ENCODE results near the gene CHSY3. TPM values are rescaled to one million over a fixed set of nuclear protein-coding genes. Genes with fewer than 3 reads are reported as not detected.
A peak's percentile ranks its signal among the peaks of the same experiment; 100 is the strongest.

CHSY3 gene
- total RNA-seq, 8 experiments from 2014 or later, result 0.42 to 6.8 (median 1.8) TPM

DNA sequence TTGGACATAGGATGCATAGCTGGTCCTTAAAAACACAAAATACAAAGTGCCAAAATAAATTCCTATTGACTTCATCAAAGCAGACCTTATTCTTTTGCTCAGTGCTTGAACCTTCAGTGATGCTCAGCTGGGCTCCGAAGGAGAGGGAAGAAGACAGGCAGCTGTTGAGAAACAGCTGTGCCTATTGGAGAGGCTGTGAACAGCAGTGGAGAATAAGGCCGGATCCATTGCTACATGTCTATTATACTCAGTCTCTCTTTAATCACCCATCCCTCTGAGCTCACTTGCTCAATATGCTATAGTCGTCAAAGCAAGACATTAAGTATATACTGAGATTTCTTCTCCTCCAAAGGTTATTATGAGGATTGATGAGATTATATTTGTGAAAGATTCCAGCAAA, 174.4 kb downstream of the CHSY3 start:
- in situ Hi-C loops (cut with MboI; ENCODE audit: low pct_unique_long_range_greater_than_20kb in 2 of 9, low sequenced_read_pairs in 9 of 9, unreplicated experiment in 9 of 9), result no loop called here
- H3K4me3 ChIP-seq, result no peak overlapping the region
- 58 to 100% (median 95%) methylated on average over 1 to 3 of the region's 3 CpGs; no CpG with 5 or more reads in 5 of the 10 experiments for WGBS, 10 experiments
- no peaks in the 10 kb centered on the region for H3K4me1 ChIP-seq (replicated peaks in 1 of 2)
- ATAC-seq (replicated peaks in 6 of 8), result no peak
- H3K27ac ChIP-seq, result no peak overlapping the region

DNA sequence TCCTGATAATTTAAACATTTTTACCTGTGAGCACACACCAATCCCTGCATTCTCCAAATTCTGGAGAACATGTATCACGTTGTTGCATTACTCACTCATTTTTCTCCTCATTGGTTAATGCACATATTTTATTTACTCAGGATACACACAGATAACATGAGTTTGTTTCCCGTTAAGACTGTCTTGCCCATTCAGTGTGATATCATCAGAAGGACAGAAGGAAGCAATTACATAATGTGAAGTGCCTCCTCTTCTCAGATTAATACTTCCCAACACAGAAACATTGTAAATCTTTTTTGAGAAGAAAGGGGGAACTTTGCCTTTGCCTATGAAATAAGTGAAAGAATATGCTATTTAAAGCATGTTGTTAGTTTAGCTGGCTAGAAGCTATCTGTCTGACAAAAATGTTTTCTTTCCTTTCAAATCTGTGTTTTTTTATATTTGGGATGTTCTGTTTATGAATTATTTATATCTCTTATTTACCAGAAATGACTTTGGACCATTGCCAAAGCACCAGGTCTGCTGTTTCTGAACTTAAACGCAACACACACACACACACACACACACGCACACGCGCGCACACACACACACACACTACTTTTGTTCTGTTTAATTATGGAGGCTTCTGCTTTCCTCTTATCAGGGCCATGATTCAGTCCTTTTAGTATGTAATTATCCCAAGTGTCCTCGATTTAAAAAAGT, 186.5 kb downstream of the CHSY3 start:
- WGBS, 10 experiments, result 18 to 87% (median 70%) methylated on average over 2 to 8 of the region's 8 CpGs; no CpG with 5 or more reads in 1 of the 10 experiments

DNA sequence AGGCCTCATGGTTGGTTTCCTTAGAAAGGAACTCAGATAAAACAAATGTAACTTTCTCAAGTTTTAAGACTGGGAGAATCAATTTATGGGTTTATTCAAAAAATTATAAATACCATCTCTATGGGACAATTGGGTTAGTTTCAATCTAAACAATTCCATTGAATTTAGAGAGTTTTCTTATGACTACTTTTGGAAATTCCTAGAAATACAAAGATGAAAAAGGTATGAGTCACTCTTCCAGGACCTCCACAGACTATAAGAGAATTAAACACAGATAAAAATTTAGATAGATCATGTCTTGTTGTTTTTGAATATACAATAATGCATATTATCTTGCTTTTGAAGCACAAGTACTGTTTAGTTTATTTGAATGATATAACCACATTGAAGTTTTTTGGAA, 188.7 kb downstream of the CHSY3 start:
- in situ Hi-C loops (cut with MboI; ENCODE audit: low pct_unique_long_range_greater_than_20kb in 2 of 9, low sequenced_read_pairs in 9 of 9, unreplicated experiment in 9 of 9), result no loop called here

More for the DNA sequence above, 186.5 kb downstream of the CHSY3 start:
- Histone ChIP-seq H3K4me1 (replicated peaks in 1 of 2) (no peaks in the 10 kb centered on the region), H3K27ac (no peak overlapping the region), H3K4me3 (no peak overlapping the region)
- peak in 3 of 8 experiments; percentile 87 to 99 (median 99) for ATAC-seq (replicated peaks in 6 of 8)
- in situ Hi-C loops (cut with MboI; ENCODE audit: low pct_unique_long_range_greater_than_20kb in 2 of 9, low sequenced_read_pairs in 9 of 9, unreplicated experiment in 9 of 9), result no loop called here

DNA sequence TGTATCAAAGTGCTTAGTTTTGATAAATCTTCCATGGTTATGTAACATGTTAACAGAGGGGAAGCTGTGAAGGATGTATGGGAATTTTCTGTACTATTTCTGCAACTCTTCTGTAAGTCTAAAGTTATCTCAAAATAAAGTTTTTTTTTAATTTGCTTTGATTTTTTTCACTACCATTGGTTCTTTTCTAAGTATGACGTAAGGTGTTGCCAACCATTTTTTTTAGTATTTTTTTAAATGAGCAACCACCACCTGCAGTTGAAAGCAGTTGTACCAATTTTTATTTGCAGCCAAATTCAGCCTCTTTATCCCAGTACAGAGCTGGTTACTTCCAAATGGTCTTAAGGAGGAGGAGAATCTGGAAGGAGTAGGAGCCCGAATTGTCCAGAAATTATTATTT, 192.2 kb downstream of the CHSY3 start:
- H3K4me3 ChIP-seq, result no peak overlapping the region
- no peak overlapping the region for H3K27ac ChIP-seq

More for the DNA sequence above, 188.7 kb downstream of the CHSY3 start:
- Histone ChIP-seq H3K4me3 (no peak overlapping the region), H3K4me1 (replicated peaks in 1 of 2) (no peaks in the 10 kb centered on the region), H3K27ac (no peak overlapping the region)
- ATAC-seq (replicated peaks in 6 of 8), result no peak

DNA sequence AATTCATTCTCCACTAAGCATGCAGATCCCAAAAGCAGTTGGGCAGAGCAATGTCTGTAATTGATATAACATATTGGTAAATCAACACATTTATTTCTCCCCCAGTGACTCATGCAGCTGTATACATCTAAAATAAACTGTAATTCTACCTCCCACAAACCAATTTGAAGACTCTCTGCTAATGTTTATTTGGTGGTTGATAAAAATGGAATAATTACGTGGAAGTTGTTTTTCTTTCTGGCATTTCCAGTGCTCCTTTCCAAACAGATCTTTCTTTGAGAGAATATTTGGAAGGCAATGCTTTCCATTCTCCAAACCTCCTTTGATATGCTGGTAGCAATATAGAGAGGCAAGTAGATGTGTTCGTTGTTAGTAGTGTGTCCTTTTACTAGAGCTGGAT, 194.7 kb downstream of the CHSY3 start:
- peak in 1 of 8 experiments; percentile 47 for ATAC-seq (replicated peaks in 6 of 8)
- in situ Hi-C loops (cut with MboI; ENCODE audit: low pct_unique_long_range_greater_than_20kb in 2 of 9, low sequenced_read_pairs in 9 of 9, unreplicated experiment in 9 of 9), result no loop called here
- no peaks in the 10 kb centered on the region for H3K4me1 ChIP-seq (replicated peaks in 1 of 2)
- WGBS, 10 experiments, result 44 to 100% (median 83%) methylated on average over 1 to 2 of the region's 2 CpGs; no CpG with 5 or more reads in 3 of the 10 experiments
- no peak overlapping the region for H3K27ac ChIP-seq
- no peak overlapping the region for H3K4me3 ChIP-seq

More for the DNA sequence above, 192.2 kb downstream of the CHSY3 start:
- no peaks in the 10 kb centered on the region for H3K4me1 ChIP-seq (replicated peaks in 1 of 2)
- in situ Hi-C loops (cut with MboI; ENCODE audit: low pct_unique_long_range_greater_than_20kb in 2 of 9, low sequenced_read_pairs in 9 of 9, unreplicated experiment in 9 of 9), result no loop called here
- ATAC-seq (replicated peaks in 6 of 8), result no peak
- 50 to 100% (median 67%) methylated on average over 1 to 2 of the region's 2 CpGs; no CpG with 5 or more reads in 1 of the 10 experiments for WGBS, 10 experiments

DNA sequence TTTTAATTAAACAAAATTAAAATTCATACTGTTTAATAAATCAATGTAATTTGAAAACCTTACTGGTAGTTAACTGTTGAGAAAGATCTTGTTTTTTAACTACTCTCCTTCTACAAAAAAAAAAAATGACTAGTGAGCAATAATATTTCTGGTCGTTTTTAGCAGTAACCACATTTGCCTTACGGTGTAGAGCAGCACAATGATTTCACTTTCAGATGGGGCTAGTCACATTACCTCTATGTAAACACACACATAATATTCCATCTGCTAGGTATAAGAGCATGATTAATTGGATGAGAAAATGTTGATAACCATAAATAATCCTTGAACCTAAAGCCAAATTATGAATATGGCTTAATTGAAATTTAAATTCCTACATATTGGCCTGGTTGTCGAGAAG, 198.1 kb downstream of the CHSY3 start:
- 38 to 100% (median 77%) methylated on average over 1 to 3 of the region's 3 CpGs for WGBS, 10 experiments
- in situ Hi-C loops (cut with MboI; ENCODE audit: low pct_unique_long_range_greater_than_20kb in 2 of 9, low sequenced_read_pairs in 9 of 9, unreplicated experiment in 9 of 9), result loop anchor here in 2 of 9 experiments (25.0 kb wide), 1 partner anchor 1010 kb away; no protein-coding TSS in a partner anchor
- ATAC-seq (replicated peaks in 6 of 8), result no peak
- H3K27ac ChIP-seq, result no peak overlapping the region
- peaks cover 0 to 4% of the 10 kb centered on the region in 2 donors for H3K4me1 ChIP-seq (replicated peaks in 1 of 2)
- no peak overlapping the region for H3K4me3 ChIP-seq

DNA sequence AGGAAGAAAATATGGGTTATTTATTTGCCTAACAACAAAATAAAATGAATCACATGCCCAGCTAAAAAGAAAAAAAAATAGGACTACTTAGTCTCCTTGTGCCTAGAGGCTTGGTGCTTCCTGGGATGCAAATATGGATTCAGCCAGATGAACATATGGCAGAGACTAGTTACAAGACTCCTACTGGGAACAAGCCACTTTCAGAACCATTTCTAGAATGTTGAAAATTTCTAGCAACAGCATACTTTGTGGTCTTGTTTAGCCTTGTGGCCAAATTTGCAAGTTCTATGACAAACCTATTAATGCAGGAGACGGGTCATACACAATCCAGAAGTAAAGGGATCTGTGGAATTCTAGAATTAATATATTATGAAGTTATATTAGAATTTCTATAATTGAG, 198.7 kb downstream of the CHSY3 start:
- Histone ChIP-seq H3K27ac (no peak overlapping the region), H3K4me3 (no peak overlapping the region), H3K4me1 (replicated peaks in 1 of 2) (peaks cover 0 to 4% of the 10 kb centered on the region in 2 donors)
- in situ Hi-C loops (cut with MboI; ENCODE audit: low pct_unique_long_range_greater_than_20kb in 2 of 9, low sequenced_read_pairs in 9 of 9, unreplicated experiment in 9 of 9), result loop anchor here in 2 of 9 experiments (25.0 kb wide), 1 partner anchor 1009 kb away; no protein-coding TSS in a partner anchor
- peak in 2 of 8 experiments; percentile 17 to 42 for ATAC-seq (replicated peaks in 6 of 8)
- WGBS, 10 experiments, result 50 to 100% (median 90%) methylated on average over 1 of the region's 1 CpG; no CpG with 5 or more reads in 4 of the 10 experiments

DNA sequence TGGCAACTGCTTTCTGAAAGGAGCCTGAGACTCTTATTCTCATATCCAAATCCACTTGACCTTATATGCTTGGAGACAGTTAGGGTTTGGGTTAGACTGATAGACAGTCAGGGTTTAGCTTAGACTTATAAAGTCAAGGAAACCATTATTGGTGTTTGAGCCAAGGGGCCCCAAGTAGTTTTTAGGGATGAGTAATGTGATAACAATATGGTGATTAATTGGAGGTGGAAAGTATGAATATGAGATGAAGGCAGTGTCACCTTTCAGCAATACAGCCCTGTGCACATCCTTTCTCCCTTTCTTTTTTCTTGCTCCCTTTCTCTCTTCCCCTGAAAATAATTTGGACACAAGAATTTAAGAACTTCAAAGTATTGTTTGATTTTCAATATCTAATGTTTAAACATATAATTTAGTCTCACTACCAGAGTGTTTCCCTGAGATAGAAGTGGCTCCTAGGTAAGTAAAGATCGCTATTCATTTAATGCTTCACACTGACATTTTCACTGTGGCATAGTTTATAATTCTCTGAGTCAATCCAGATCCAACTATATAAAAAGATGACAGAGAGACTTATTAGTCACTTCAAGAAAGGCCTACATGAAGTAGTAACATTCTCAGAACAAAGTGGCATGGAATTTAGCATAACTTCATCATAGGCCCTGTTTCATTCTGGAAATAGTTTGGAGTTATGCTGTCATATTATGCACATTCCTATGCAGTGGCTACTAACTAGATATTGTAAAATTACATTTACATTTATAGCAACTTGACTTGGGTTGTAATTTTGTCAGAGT, 200.8 kb downstream of the CHSY3 start:
- peaks cover 0 to 4% of the 10 kb centered on the region in 2 donors for H3K4me1 ChIP-seq (replicated peaks in 1 of 2)
- in situ Hi-C loops (cut with MboI; ENCODE audit: low pct_unique_long_range_greater_than_20kb in 2 of 9, low sequenced_read_pairs in 9 of 9, unreplicated experiment in 9 of 9), result loop anchor here in 2 of 9 experiments (25.0 kb wide), 1 partner anchor 1007 kb away; no protein-coding TSS in a partner anchor
- 83 to 100% (median 100%) methylated on average over 1 of the region's 1 CpG; no CpG with 5 or more reads in 4 of the 10 experiments for WGBS, 10 experiments
- no peak overlapping the region for H3K4me3 ChIP-seq
- ATAC-seq (replicated peaks in 6 of 8), result peak in 3 of 8 experiments; percentile 46 to 76 (median 74)
- H3K27ac ChIP-seq, result no peak overlapping the region

DNA sequence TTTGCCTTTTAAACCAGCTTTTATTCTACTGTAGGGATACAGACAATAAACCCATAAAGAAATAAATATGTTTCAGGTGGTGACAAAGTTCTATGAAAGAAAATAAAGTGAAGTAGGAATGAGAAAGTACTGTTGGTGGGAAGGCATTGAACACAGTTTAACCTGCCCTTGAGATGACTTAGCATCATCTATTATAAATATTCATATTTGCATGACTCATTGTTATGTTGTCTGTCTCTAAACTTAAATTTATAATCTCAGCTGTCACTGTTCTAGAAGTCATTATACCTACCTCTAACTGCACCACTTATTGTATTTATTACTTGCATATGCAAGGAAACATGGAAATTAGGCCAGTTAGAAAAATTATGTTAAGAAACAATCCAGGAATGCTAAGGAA, 202.2 kb downstream of the CHSY3 start:
- in situ Hi-C loops (cut with MboI; ENCODE audit: low pct_unique_long_range_greater_than_20kb in 2 of 9, low sequenced_read_pairs in 9 of 9, unreplicated experiment in 9 of 9), result loop anchor here in 2 of 9 experiments (25.0 kb wide), 1 partner anchor 1006 kb away; no protein-coding TSS in a partner anchor

DNA sequence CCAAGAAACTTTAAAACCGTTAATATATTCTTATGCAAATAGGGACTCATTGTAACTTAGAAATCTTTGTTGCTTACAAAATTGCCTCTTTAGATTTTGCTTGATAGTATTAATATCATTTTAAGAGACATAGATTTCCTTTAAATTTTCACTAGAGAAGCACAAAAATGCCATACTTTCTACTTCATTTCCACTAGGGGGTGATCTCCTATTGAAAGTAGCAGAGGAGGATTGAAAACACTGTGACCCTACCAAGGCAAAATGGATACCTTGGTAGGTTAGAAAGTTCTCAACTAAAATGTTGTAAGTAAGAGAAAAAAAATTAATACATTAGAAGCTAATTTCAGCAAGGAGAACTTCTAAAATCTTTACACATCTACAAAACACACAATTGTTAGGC, 204.9 kb downstream of the CHSY3 start:
- Histone ChIP-seq H3K4me3 (no peak overlapping the region), H3K27ac (no peak overlapping the region), H3K4me1 (replicated peaks in 1 of 2) (peaks cover 0 to 4% of the 10 kb centered on the region in 2 donors)
- in situ Hi-C loops (cut with MboI; ENCODE audit: low pct_unique_long_range_greater_than_20kb in 2 of 9, low sequenced_read_pairs in 9 of 9, unreplicated experiment in 9 of 9), result loop anchor here in 2 of 9 experiments (25.0 kb wide), 1 partner anchor 1003 kb away; no protein-coding TSS in a partner anchor
- peak in 2 of 8 experiments; percentile 20 to 37 for ATAC-seq (replicated peaks in 6 of 8)
- 11 to 82% (median 37%) methylated on average over 1 of the region's 1 CpG for WGBS, 10 experiments

More for the DNA sequence above, 202.2 kb downstream of the CHSY3 start:
- H3K4me3 ChIP-seq, result no peak overlapping the region
- no peak overlapping the region for H3K27ac ChIP-seq
- H3K4me1 ChIP-seq (replicated peaks in 1 of 2), result peaks cover 0 to 4% of the 10 kb centered on the region in 2 donors
- peak; percentile 29 to 81 (median 62) for ATAC-seq (replicated peaks in 6 of 8)

DNA sequence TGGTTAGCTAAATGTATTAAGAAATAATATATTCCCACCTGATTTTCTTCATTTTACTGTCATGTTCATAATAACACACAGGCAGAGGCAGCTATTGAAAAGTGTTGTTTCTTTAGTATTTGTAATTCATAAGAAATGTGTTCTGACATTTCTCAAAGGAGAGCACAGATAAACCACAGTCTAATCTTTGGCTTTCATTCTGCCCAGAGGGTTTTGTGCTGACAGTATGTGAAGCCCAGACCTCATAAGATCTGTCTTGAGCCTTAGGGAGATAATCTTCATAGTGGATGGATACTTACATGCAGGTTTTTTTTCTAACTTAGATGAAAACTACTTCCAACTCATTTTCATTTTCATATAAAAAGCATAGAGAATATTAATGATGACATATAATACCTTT, 206.1 kb downstream of the CHSY3 start:
- in situ Hi-C loops (cut with MboI; ENCODE audit: low pct_unique_long_range_greater_than_20kb in 2 of 9, low sequenced_read_pairs in 9 of 9, unreplicated experiment in 9 of 9), result loop anchor here in 2 of 9 experiments (25.0 kb wide), 1 partner anchor 1002 kb away; no protein-coding TSS in a partner anchor
- no peak for ATAC-seq (replicated peaks in 6 of 8)
- Histone ChIP-seq H3K27ac (no peak overlapping the region), H3K4me1 (replicated peaks in 1 of 2) (peaks cover 0 to 4% of the 10 kb centered on the region in 2 donors), H3K4me3 (no peak overlapping the region)

DNA sequence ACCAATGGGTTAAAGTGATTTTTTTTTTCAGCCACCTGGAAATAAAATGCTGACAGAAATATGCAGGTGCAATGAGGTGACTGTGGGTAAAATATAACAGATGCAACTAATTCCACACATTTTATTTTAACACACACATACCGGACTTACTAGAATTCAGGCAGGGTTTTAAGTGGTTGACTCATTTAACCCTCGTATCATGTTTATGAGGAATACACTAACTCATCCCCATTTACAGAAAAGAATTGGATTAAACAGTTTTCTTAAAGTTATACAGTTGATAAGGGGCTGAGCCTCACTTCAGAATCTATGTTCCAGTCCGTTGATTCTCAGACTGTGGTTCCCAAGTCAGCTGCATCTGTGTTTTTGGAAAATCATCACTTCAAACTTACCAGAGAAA, 207.5 kb downstream of the CHSY3 start:
- Histone ChIP-seq H3K4me1 (replicated peaks in 1 of 2) (peaks cover 0 to 9% of the 10 kb centered on the region in 2 donors), H3K4me3 (no peak overlapping the region), H3K27ac (no peak overlapping the region)
- ATAC-seq (replicated peaks in 6 of 8), result no peak
- in situ Hi-C loops (cut with MboI; ENCODE audit: low pct_unique_long_range_greater_than_20kb in 2 of 9, low sequenced_read_pairs in 9 of 9, unreplicated experiment in 9 of 9), result loop anchor here in 2 of 9 experiments (25.0 kb wide), 1 partner anchor 1001 kb away; no protein-coding TSS in a partner anchor
- 62 to 89% (median 73%) methylated on average over 1 to 3 of the region's 3 CpGs for WGBS, 10 experiments

DNA sequence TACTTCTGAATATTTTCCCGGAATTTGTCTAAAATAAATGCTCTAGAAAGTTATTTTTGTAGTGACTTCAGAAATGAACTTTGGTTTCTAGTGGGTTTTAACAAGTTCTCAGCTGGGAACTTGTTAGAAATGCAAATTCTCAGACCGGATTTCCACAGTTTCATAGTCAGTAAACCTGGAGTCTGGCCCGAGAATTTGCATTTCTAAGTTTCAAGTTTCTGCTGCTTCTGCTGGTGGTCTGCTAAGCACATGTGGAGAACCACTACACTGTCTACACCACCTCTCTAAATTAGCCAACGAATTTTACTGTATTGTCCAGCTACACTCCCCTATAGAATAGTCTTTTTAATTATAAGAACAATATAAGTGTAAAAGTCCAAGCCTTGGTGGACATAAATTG, 208.0 kb downstream of the CHSY3 start:
- ATAC-seq (replicated peaks in 6 of 8), result no peak
- WGBS, 10 experiments, result 38 to 80% (median 41%) methylated on average over 1 to 4 of the region's 4 CpGs; no CpG with 5 or more reads in 1 of the 10 experiments
- in situ Hi-C loops (cut with MboI; ENCODE audit: low pct_unique_long_range_greater_than_20kb in 2 of 9, low sequenced_read_pairs in 9 of 9, unreplicated experiment in 9 of 9), result loop anchor here in 2 of 9 experiments (25.0 kb wide), 1 partner anchor 1000 kb away; no protein-coding TSS in a partner anchor
- Histone ChIP-seq H3K27ac (no peak overlapping the region), H3K4me3 (no peak overlapping the region), H3K4me1 (replicated peaks in 1 of 2) (peaks cover 0 to 9% of the 10 kb centered on the region in 2 donors)

Data from motor neuron (in vitro differentiated cells).